Naive B cell (primary cell): ENCODE measurements around the gene OTUD1. TPM values are rescaled to one million over a fixed set of nuclear protein-coding genes. Genes with fewer than 3 reads are reported as not detected.
A peak's percentile ranks its signal among the peaks of the same experiment; 100 is the strongest.

ENCODE experiments used
- ATAC-seq, 2 donors: fragments of 150-1000 bp; cut with Tn5 transposase; 2 replicates each; pipeline ENCODE4 v1.10.0; 2021; ENCODE audit warnings: low read depth in 2 of 2, mild to moderate bottlenecking in 2 of 2, moderate library complexity in 2 of 2
- DNase-seq: peaks from one replicate; pipeline ENCODE4 v3.0.0; 2022
- H3K27ac Mint-ChIP-seq, 6 donors: one replicate each; pipeline ENCODE4 v1.8.0; 2020 to 2022; ENCODE audit warnings: mild to moderate bottlenecking in 6 of 6, mixed read lengths in 6 of 6, moderate library complexity in 5 of 6, inconsistent platforms in 2 of 6
- H3K27me3 Mint-ChIP-seq, 3 donors: one replicate each; pipeline ENCODE4 v1.8.0; 2021 to 2022; ENCODE audit warnings: mixed read lengths in 3 of 3, mild to moderate bottlenecking in 1 of 3
- H3K36me3 Mint-ChIP-seq, 2 donors: one replicate each; pipeline ENCODE4 v1.8.0; 2020 to 2022; ENCODE audit warnings: mixed read lengths in 2 of 2, inconsistent platforms in 1 of 2, mild to moderate bottlenecking in 1 of 2
- H3K4me1 Mint-ChIP-seq, 3 donors: one replicate each; pipeline ENCODE4 v1.8.0; 2020 to 2022; ENCODE audit warnings: mixed read lengths in 3 of 3, inconsistent platforms in 1 of 3, mild to moderate bottlenecking in 1 of 3, moderate library complexity in 1 of 3
- H3K4me3 Mint-ChIP-seq, 8 donors: one replicate each; pipeline ENCODE4 v1.8.0; 2020 to 2022; ENCODE audit warnings: mild to moderate bottlenecking in 8 of 8, mixed read lengths in 8 of 8, moderate library complexity in 8 of 8, inconsistent platforms in 2 of 8
- H3K9me3 Mint-ChIP-seq, 7 donors: one replicate each; pipeline ENCODE4 v1.8.0; 2020 to 2022; ENCODE audit warnings: mixed read lengths in 7 of 7, mild to moderate bottlenecking in 5 of 7, inconsistent platforms in 2 of 7, moderate library complexity in 1 of 7
- polyA plus RNA-seq, 6 donors: library from polyadenylated mRNA; unstranded; fragments of 300-500 nt; fragmentation: Illumina TruSeq; gene quantifications; one replicate each; pipeline ENCODE4 v1.2.3, GENCODE V29; 2021; ENCODE audit warnings: low read depth in 6 of 6

Gene OTUD1
- polyA plus RNA-seq, 6 donors from 2014 or later: 31.7 to 82.8 (median 59.0) TPM

DNA sequence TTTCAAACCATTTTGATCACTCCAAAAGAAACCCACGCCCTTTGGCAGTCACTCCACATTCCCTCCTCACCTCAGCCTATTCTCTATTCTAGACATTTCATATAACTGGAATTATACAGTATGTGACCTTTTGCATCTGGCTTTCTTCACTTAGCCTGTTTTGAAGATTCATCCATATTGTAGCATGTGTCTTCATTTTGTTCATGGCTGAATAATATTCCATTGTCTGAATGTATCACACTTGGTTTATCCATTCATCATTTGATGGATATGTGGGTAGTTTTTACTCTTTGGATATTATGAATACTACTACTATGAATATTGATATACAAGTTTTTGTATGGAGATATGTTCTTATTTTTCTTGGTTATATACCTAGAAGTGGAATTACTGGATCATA lies 3.5 kb upstream of the OTUD1 start:
- Mint-ChIP-seq H3K4me3 (peak overlapping the region in 2 of 8 donors; percentile 37 to 52), H3K36me3 (peaks cover 0 to 2% of the 10 kb centered on the region in 2 donors), H3K27ac (peak overlapping the region in 4 of 6 donors; percentile 73 to 92 (median 84)), H3K4me1 (peaks cover 9 to 38% (median 23%) of the 10 kb centered on the region in 3 donors), H3K9me3 (peaks cover 0 to 4% (median 0%) of the 10 kb centered on the region in 7 donors), H3K27me3 (no peaks in the 10 kb centered on the region)
- DNase-seq: no peak
- ATAC-seq: no peak

GRCh38 chr10:23436983-23437382 lies 1.9 kb upstream of the OTUD1 start:
- DNase-seq (no peak), ATAC-seq (no peak)
- Mint-ChIP-seq H3K4me3 (peak overlapping the region in 2 of 8 donors; percentile 88 to 94), H3K36me3 (peaks cover 0 to 14% of the 10 kb centered on the region in 2 donors), H3K9me3 (peaks cover 0 to 4% (median 0%) of the 10 kb centered on the region in 7 donors), H3K4me1 (peaks cover 16 to 49% (median 39%) of the 10 kb centered on the region in 3 donors), H3K27ac (peak overlapping the region; percentile 37 to 98 (median 91)), H3K27me3 (no peaks in the 10 kb centered on the region)

GRCh38 chr10:23437963-23438546 lies 820 bp upstream of the OTUD1 start:
- H3K4me1 Mint-ChIP-seq: peaks cover 23 to 55% (median 47%) of the 10 kb centered on the region in 3 donors
- no peak for ATAC-seq

DNA sequence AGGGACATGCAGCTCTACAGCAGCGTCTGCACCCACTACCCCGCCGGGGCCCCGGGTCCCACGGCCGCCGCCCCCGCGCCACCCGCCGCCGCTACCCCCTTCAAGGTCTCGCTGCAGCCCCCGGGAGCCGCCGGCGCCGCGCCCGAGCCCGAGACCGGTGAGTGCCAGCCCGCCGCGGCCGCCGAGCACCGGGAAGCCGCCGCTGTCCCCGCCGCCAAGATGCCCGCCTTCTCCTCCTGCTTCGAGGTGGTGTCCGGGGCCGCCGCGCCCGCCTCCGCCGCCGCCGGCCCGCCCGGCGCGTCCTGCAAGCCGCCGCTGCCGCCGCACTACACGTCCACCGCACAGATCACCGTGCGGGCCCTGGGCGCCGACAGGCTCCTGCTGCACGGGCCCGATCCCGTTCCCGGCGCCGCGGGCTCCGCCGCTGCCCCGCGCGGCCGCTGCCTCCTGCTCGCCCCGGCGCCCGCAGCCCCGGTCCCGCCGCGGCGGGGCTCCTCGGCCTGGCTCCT lies 631 bp downstream of the OTUD1 start:
- Mint-ChIP-seq H3K4me3 (peak overlapping the region; percentile 3 to 98 (median 94)), H3K27me3 (no peaks in the 10 kb centered on the region), H3K4me1 (peaks cover 22 to 59% (median 48%) of the 10 kb centered on the region in 3 donors), H3K36me3 (peaks cover 0 to 14% of the 10 kb centered on the region in 2 donors), H3K27ac (peak overlapping the region in 3 of 6 donors; percentile 38 to 89 (median 56)), H3K9me3 (peaks cover 0 to 4% (median 0%) of the 10 kb centered on the region in 7 donors)
- ATAC-seq (peak; percentile 0 to 3), DNase-seq (no peak)

More at GRCh38 chr10:23437963-23438546, 820 bp upstream of the OTUD1 start:
- H3K4me3 Mint-ChIP-seq: peak overlapping the region; percentile 81 to 94 (median 88)
- H3K9me3 Mint-ChIP-seq: peaks cover 0 to 4% (median 0%) of the 10 kb centered on the region in 7 donors
- peak overlapping the region; percentile 89 to 98 (median 96) for H3K27ac Mint-ChIP-seq
- H3K36me3 Mint-ChIP-seq: peaks cover 0 to 14% of the 10 kb centered on the region in 2 donors
- H3K27me3 Mint-ChIP-seq: no peaks in the 10 kb centered on the region
- no peak for DNase-seq

GRCh38 chr10:23439961-23440889 lies 1.4 kb downstream of the OTUD1 start:
- ATAC-seq (no peak), DNase-seq (no peak)
- H3K4me1 Mint-ChIP-seq: peaks cover 22 to 60% (median 49%) of the 10 kb centered on the region in 3 donors
- peak overlapping the region; percentile 79 to 96 (median 94) for H3K27ac Mint-ChIP-seq
- peaks cover 0 to 14% of the 10 kb centered on the region in 2 donors for H3K36me3 Mint-ChIP-seq
- no peaks in the 10 kb centered on the region for H3K27me3 Mint-ChIP-seq
- peak overlapping the region; percentile 88 to 98 (median 96) for H3K4me3 Mint-ChIP-seq
- peaks cover 0 to 3% (median 0%) of the 10 kb centered on the region in 7 donors for H3K9me3 Mint-ChIP-seq

- Mint-ChIP-seq H3K27me3 (no peaks in the 10 kb centered on the region), H3K9me3 (peaks cover 0 to 2% (median 0%) of the 10 kb centered on the region in 7 donors), H3K4me1 (peaks cover 26 to 63% (median 51%) of the 10 kb centered on the region in 3 donors), H3K4me3 (peak overlapping the region; percentile 88 to 98 (median 96)), H3K27ac (peak overlapping the region; percentile 47 to 96 (median 94)), H3K36me3 (peaks cover 0 to 14% of the 10 kb centered on the region in 2 donors)
- ATAC-seq (no peak), DNase-seq (no peak)
Observed at GRCh38 chr10:23441251-23441650, 2.4 kb downstream of the OTUD1 start.

DNA sequence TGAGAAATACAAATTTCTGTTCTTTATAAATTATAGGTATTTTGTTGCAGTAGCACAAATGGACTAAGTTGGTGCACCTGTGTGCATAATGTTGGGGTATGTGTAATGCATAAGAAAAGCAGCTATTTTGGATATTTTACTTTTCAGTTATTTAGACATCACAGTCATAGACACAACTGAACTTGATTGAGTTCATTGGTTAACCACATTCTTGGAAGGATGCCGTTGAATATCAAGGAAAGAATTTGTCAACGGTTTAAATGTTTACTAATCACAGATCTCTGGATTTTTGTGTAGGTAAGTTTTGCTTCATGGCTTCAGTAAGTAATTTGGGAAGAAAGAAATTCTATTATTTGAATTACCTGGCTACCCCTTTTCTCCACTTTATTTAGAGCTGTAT lies 4.1 kb downstream of the OTUD1 start:
- DNase-seq: no peak
- Mint-ChIP-seq H3K9me3 (peaks cover 0 to 2% (median 0%) of the 10 kb centered on the region in 7 donors), H3K4me3 (peak overlapping the region; percentile 86 to 98 (median 94)), H3K27ac (peak overlapping the region; percentile 41 to 95 (median 86)), H3K27me3 (no peaks in the 10 kb centered on the region), H3K4me1 (peaks cover 33 to 62% (median 54%) of the 10 kb centered on the region in 3 donors), H3K36me3 (peaks cover 0 to 21% of the 10 kb centered on the region in 2 donors)
- ATAC-seq: no peak

- H3K9me3 Mint-ChIP-seq: no peaks in the 10 kb centered on the region
- DNase-seq: no peak
- peaks cover 49 to 82% (median 64%) of the 10 kb centered on the region in 3 donors for H3K4me1 Mint-ChIP-seq
- H3K36me3 Mint-ChIP-seq: peaks cover 0 to 17% of the 10 kb centered on the region in 2 donors
- H3K4me3 Mint-ChIP-seq: peak overlapping the region in 6 of 8 donors; percentile 18 to 75 (median 58)
- no peak for ATAC-seq
- no peaks in the 10 kb centered on the region for H3K27me3 Mint-ChIP-seq
- H3K27ac Mint-ChIP-seq: peak overlapping the region in 5 of 6 donors; percentile 72 to 92 (median 75)
Observed at GRCh38 chr10:23445591-23445990, 6.7 kb downstream of the OTUD1 start.

DNA sequence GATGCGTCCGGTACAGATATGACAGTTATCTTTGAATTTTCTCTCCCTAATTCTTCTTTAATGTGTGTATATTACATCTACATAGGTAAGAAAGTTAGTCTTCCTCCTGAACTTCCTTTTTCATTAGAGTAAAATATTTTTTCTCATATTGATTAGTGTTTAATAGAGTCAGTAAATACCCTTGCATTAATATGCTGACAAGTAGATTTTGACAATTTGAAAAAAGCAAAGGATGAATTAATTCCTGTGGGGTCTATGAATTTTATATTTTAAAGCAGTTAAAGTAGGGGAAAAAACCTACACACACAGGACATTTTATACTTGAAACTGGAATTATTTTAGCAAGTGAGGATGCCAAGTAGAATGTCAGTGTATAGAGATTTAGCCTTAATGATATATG lies 9.4 kb downstream of the OTUD1 start:
- Mint-ChIP-seq H3K27ac (peak overlapping the region; percentile 98 to 100 (median 99)), H3K4me3 (peak overlapping the region in 7 of 8 donors; percentile 16 to 88 (median 73)), H3K36me3 (peaks cover 0 to 7% of the 10 kb centered on the region in 2 donors), H3K9me3 (peaks cover 0 to 2% (median 0%) of the 10 kb centered on the region in 7 donors), H3K27me3 (no peaks in the 10 kb centered on the region), H3K4me1 (peaks cover 48 to 84% (median 58%) of the 10 kb centered on the region in 3 donors)
- DNase-seq (no peak), ATAC-seq (no peak)

DNA sequence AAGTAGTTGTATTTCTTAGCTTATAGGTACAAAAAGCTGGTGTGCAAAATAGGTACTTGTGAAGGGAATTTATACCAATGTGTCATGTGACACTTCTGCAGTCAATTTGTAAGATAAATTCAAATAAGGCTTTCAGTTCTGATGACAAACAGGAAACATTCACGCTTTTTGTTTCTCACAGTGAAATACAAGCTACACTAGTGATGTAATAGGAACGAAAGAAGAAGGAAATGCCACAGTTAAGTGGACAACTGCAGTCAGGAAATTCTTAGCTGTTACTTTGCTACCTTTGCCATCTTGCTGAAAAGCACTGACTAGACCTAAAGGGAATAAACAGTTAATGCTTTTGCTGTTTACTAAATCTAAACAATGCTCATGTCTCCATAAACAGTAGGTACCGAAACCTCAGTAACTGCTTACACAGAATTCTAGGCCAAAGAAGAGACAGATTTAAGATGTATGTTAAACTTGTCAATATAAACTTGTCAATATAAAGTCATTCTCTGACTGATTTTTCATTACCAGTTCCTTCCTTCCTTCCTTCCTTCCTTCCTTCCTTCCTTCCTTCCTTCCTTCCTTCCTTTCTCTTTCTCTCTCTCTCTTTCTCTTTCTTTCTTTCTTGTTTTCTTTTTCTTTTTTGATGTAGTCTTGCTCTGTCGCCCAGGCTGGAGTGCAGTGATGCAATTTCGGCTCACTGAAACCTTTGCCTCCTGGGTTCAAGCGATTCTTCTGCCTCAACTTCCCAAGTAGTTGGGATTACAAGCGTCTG lies 10.1 kb downstream of the OTUD1 start:
- no peaks in the 10 kb centered on the region for H3K27me3 Mint-ChIP-seq
- H3K9me3 Mint-ChIP-seq: peaks cover 0 to 2% (median 0%) of the 10 kb centered on the region in 7 donors
- ATAC-seq: peak; percentile 90 to 93
- H3K4me1 Mint-ChIP-seq: peaks cover 46 to 84% (median 56%) of the 10 kb centered on the region in 3 donors
- peak overlapping the region; percentile 98 to 100 (median 99) for H3K27ac Mint-ChIP-seq
- peak overlapping the region; percentile 16 to 88 (median 82) for H3K4me3 Mint-ChIP-seq
- peaks cover 0 to 7% of the 10 kb centered on the region in 2 donors for H3K36me3 Mint-ChIP-seq
- peak; percentile 78 for DNase-seq

GRCh38 chr10:23452033-23452655 lies 13.3 kb downstream of the OTUD1 start:
- Mint-ChIP-seq H3K4me3 (peak overlapping the region; percentile 67 to 88 (median 80)), H3K27ac (peak overlapping the region; percentile 97 to 99 (median 98)), H3K36me3 (peaks cover 0 to 2% of the 10 kb centered on the region in 2 donors), H3K4me1 (peaks cover 49 to 86% (median 54%) of the 10 kb centered on the region in 3 donors), H3K9me3 (peaks cover 0 to 2% (median 0%) of the 10 kb centered on the region in 7 donors), H3K27me3 (no peaks in the 10 kb centered on the region)
- DNase-seq (no peak), ATAC-seq (no peak)

- no peak for ATAC-seq
- Mint-ChIP-seq H3K27ac (peak overlapping the region in 1 of 6 donors; percentile 21), H3K4me1 (peaks cover 60 to 86% (median 60%) of the 10 kb centered on the region in 3 donors)
Observed at GRCh38 chr10:23453465-23453864, 14.6 kb downstream of the OTUD1 start.

More at GRCh38 chr10:23453465-23453864, 14.6 kb downstream of the OTUD1 start:
- no peaks in the 10 kb centered on the region for H3K27me3 Mint-ChIP-seq
- peaks cover 0 to 2% (median 0%) of the 10 kb centered on the region in 7 donors for H3K9me3 Mint-ChIP-seq
- H3K4me3 Mint-ChIP-seq: no peak overlapping the region
- no peaks in the 10 kb centered on the region for H3K36me3 Mint-ChIP-seq
- DNase-seq: no peak
